Natural killer cell treated with Interleukin-12 subunit alpha and Interleukin-12 subunit beta and Interleukin-15 and Interleukin-18, amount 100 ng/mL, for 72 hours (primary cell): ENCODE measurements around the gene TKFC. TPM values are rescaled to one million over a fixed set of nuclear protein-coding genes. Genes with fewer than 3 reads are reported as not detected.

ENCODE experiments used
- ATAC-seq, 2 donors: fragments of 150-1000 bp; cut with Tn5 transposase in 1 of 2; sonication (Bioruptor Pico), chemical (Tn5 transposase) in 1 of 2; 2 replicates each; pipeline ENCODE4 v1.10.0; 2021
- DNase-seq: peaks from one replicate; pipeline ENCODE4 v3.0.0; 2022; ENCODE audit warnings: low spot score
- H3K27ac Mint-ChIP-seq, 2 donors: 1 replicate in 1 of 2; 2 replicates in 1 of 2; pipeline ENCODE4 v1.8.0; 2022; ENCODE audit warnings: mixed read lengths in 2 of 2, mild to moderate bottlenecking in 1 of 2, moderate library complexity in 1 of 2
- H3K27me3 Mint-ChIP-seq, 2 donors: 1 replicate in 1 of 2; 2 replicates in 1 of 2; pipeline ENCODE4 v1.8.0; 2022; ENCODE audit warnings: mixed read lengths in 2 of 2
- H3K36me3 Mint-ChIP-seq: one replicate; pipeline ENCODE4 v1.8.0; 2022; ENCODE audit warnings: mixed read lengths
- H3K4me1 Mint-ChIP-seq, 2 donors: 1 replicate in 1 of 2; 2 replicates in 1 of 2; pipeline ENCODE4 v1.8.0; 2022; ENCODE audit warnings: low read depth in 2 of 2, mixed read lengths in 2 of 2, mild to moderate bottlenecking in 1 of 2
- H3K4me3 Mint-ChIP-seq: one replicate; pipeline ENCODE4 v1.8.0; 2022; ENCODE audit warnings: mixed read lengths
- H3K9me3 Mint-ChIP-seq: 2 replicates; pipeline ENCODE4 v1.8.0; 2022; ENCODE audit warnings: mixed read lengths
- total RNA-seq, 2 donors: library from RNA; stranded (reverse); gene quantifications; one replicate each; pipeline ENCODE4 v1.2.3, GENCODE V29; 2022

The TKFC gene
- total RNA-seq, 2 donors from 2014 or later: 18.9 to 38.9 TPM

- H3K4me1 Mint-ChIP-seq: peaks cover 11 to 15% of the 10 kb centered on the region in 2 donors
- H3K9me3 Mint-ChIP-seq: no peaks in the 10 kb centered on the region
- no peaks in the 10 kb centered on the region for H3K27me3 Mint-ChIP-seq
- DNase-seq (no peak), ATAC-seq (no peak)
- H3K27ac Mint-ChIP-seq: no peak overlapping the region
- no peak overlapping the region for H3K4me3 Mint-ChIP-seq
- H3K36me3 Mint-ChIP-seq: peaks cover 8% of the 10 kb centered on the region
Measured at GRCh38 chr11:61357233-61357893, 24.3 kb downstream of the TKFC start.

- DNase-seq (no peak), ATAC-seq (no peak)
- no peaks in the 10 kb centered on the region for H3K9me3 Mint-ChIP-seq
- peaks cover 10% of the 10 kb centered on the region for H3K36me3 Mint-ChIP-seq
- H3K27me3 Mint-ChIP-seq: no peaks in the 10 kb centered on the region
- peaks cover 16 to 19% of the 10 kb centered on the region in 2 donors for H3K4me1 Mint-ChIP-seq
- no peak overlapping the region for H3K4me3 Mint-ChIP-seq
- no peak overlapping the region for H3K27ac Mint-ChIP-seq
Measured at GRCh38 chr11:61357894-61358239, 24.8 kb downstream of the TKFC start.

GRCh38 chr11:61358566-61358965, 25.5 kb downstream of the TKFC start:
- no peak overlapping the region for H3K4me3 Mint-ChIP-seq
- no peak overlapping the region for H3K27ac Mint-ChIP-seq
- H3K9me3 Mint-ChIP-seq: no peaks in the 10 kb centered on the region
- H3K36me3 Mint-ChIP-seq: peaks cover 6% of the 10 kb centered on the region
- H3K4me1 Mint-ChIP-seq: peaks cover 23 to 24% of the 10 kb centered on the region in 2 donors
- H3K27me3 Mint-ChIP-seq: no peaks in the 10 kb centered on the region
- DNase-seq: no peak
- ATAC-seq: no peak

GRCh38 chr11:61359516-61359915, 26.5 kb downstream of the TKFC start:
- Mint-ChIP-seq H3K27me3 (no peaks in the 10 kb centered on the region), H3K36me3 (peaks cover 10% of the 10 kb centered on the region), H3K9me3 (no peaks in the 10 kb centered on the region), H3K4me3 (peak overlapping the region; percentile 49), H3K4me1 (peaks cover 28 to 29% of the 10 kb centered on the region in 2 donors), H3K27ac (no peak overlapping the region)
- ATAC-seq (no peak), DNase-seq (no peak)

GRCh38 chr11:61361237-61361740, 28.3 kb downstream of the TKFC start:
- DNase-seq (no peak), ATAC-seq (no peak)
- peak overlapping the region; percentile 93 to 94 for H3K27ac Mint-ChIP-seq
- peaks cover 10% of the 10 kb centered on the region for H3K36me3 Mint-ChIP-seq
- no peaks in the 10 kb centered on the region for H3K27me3 Mint-ChIP-seq
- H3K9me3 Mint-ChIP-seq: no peaks in the 10 kb centered on the region
- peak overlapping the region; percentile 98 for H3K4me3 Mint-ChIP-seq
- H3K4me1 Mint-ChIP-seq: peaks cover 28 to 29% of the 10 kb centered on the region in 2 donors

- DNase-seq (peak; percentile 97), ATAC-seq (peak; percentile 98 to 99)
- no peaks in the 10 kb centered on the region for H3K9me3 Mint-ChIP-seq
- peak within 1 kb of the TSS; percentile 98 for H3K4me3 Mint-ChIP-seq
- peaks cover 26 to 28% of the 10 kb centered on the region in 2 donors for H3K4me1 Mint-ChIP-seq
- peaks cover 10% of the 10 kb centered on the region for H3K36me3 Mint-ChIP-seq
- no peaks in the 10 kb centered on the region for H3K27me3 Mint-ChIP-seq
- H3K27ac Mint-ChIP-seq: peak within 1 kb of the TSS; percentile 93 to 94
Measured at GRCh38 chr11:61361741-61362541, 28.9 kb downstream of the TKFC start, which contains the start of the genes CYB561A3 and TMEM138. Gene CYB561A3 (minus strand): TSS chr11:61361882. CDS start chr11:61356713, 5,169 bp downstream. Gene TMEM138 (plus strand): TSS chr11:61362374. CDS start chr11:61364391, 2,017 bp downstream.

GRCh38 chr11:61362542-61362875, 29.5 kb downstream of the TKFC start:
- peak overlapping the region; percentile 98 for H3K4me3 Mint-ChIP-seq
- no peaks in the 10 kb centered on the region for H3K27me3 Mint-ChIP-seq
- no peaks in the 10 kb centered on the region for H3K9me3 Mint-ChIP-seq

GRCh38 chr11:61364012-61364675, 31.1 kb downstream of the TKFC start:
- ATAC-seq: no peak
- no peaks in the 10 kb centered on the region for H3K9me3 Mint-ChIP-seq
- peak overlapping the region in 1 of 2 donors; percentile 94 for H3K27ac Mint-ChIP-seq
- no peaks in the 10 kb centered on the region for H3K27me3 Mint-ChIP-seq
- no peak for DNase-seq
- peak overlapping the region; percentile 98 for H3K4me3 Mint-ChIP-seq
- peaks cover 24 to 28% of the 10 kb centered on the region in 2 donors for H3K4me1 Mint-ChIP-seq
- H3K36me3 Mint-ChIP-seq: peaks cover 21% of the 10 kb centered on the region

More at GRCh38 chr11:61362542-61362875, 29.5 kb downstream of the TKFC start:
- Mint-ChIP-seq H3K4me1 (peaks cover 26 to 28% of the 10 kb centered on the region in 2 donors), H3K36me3 (peaks cover 14% of the 10 kb centered on the region), H3K27ac (peak overlapping the region; percentile 93 to 94)
- DNase-seq (no peak), ATAC-seq (peak in 1 of 2 donors; percentile 31)

GRCh38 chr11:61367406-61367805, 34.4 kb downstream of the TKFC start:
- H3K36me3 Mint-ChIP-seq: peaks cover 25% of the 10 kb centered on the region

GRCh38 chr11:61368646-61369045, 35.6 kb downstream of the TKFC start:
- ATAC-seq: no peak
- Mint-ChIP-seq H3K36me3 (peaks cover 23% of the 10 kb centered on the region), H3K4me1 (peaks cover 4 to 11% of the 10 kb centered on the region in 2 donors), H3K27ac (no peak overlapping the region), H3K27me3 (no peaks in the 10 kb centered on the region), H3K4me3 (no peak overlapping the region), H3K9me3 (no peaks in the 10 kb centered on the region)
- no peak for DNase-seq

More at GRCh38 chr11:61367406-61367805, 34.4 kb downstream of the TKFC start:
- no peak overlapping the region for H3K4me3 Mint-ChIP-seq
- H3K27me3 Mint-ChIP-seq: no peaks in the 10 kb centered on the region
- H3K27ac Mint-ChIP-seq: no peak overlapping the region
- DNase-seq (no peak), ATAC-seq (no peak)
- no peaks in the 10 kb centered on the region for H3K9me3 Mint-ChIP-seq
- H3K4me1 Mint-ChIP-seq: peaks cover 14 to 23% of the 10 kb centered on the region in 2 donors

GRCh38 chr11:61369372-61370348, 36.6 kb downstream of the TKFC start:
- no peak for DNase-seq
- ATAC-seq: no peak
- peaks cover 0 to 6% of the 10 kb centered on the region in 2 donors for H3K4me1 Mint-ChIP-seq
- H3K4me3 Mint-ChIP-seq: no peak overlapping the region
- no peaks in the 10 kb centered on the region for H3K27me3 Mint-ChIP-seq
- no peak overlapping the region for H3K27ac Mint-ChIP-seq
- H3K36me3 Mint-ChIP-seq: peaks cover 19% of the 10 kb centered on the region
- no peaks in the 10 kb centered on the region for H3K9me3 Mint-ChIP-seq

GRCh38 chr11:61370349-61371005, 37.4 kb downstream of the TKFC start:
- ATAC-seq: no peak
- Mint-ChIP-seq H3K4me3 (no peak overlapping the region), H3K9me3 (no peaks in the 10 kb centered on the region), H3K27ac (no peak overlapping the region), H3K27me3 (no peaks in the 10 kb centered on the region), H3K4me1 (peaks cover 0 to 6% of the 10 kb centered on the region in 2 donors), H3K36me3 (peaks cover 19% of the 10 kb centered on the region)
- DNase-seq: no peak
